HL-60 (cell line): ENCODE measurements around the gene GLT1D1.

Experiments used
- CTCF ChIP-seq: IDR thresholded peaks from one replicate; pipeline ENCODE4 v1.5.1; 2011; ENCODE audit warnings: low read length, control low read depth, inconsistent platforms; ENCODE audit not compliant: insufficient read depth
- GABPA ChIP-seq: IDR thresholded peaks from 2 replicates; pipeline ENCODE4 v1.6.1; 2012; ENCODE audit warnings: low read depth
- POLR2AphosphoS5 ChIP-seq: IDR thresholded peaks from 2 replicates; pipeline ENCODE4 v1.6.1; 2012; ENCODE audit warnings: low read depth
- REST ChIP-seq: IDR thresholded peaks from 2 replicates; pipeline ENCODE4 v1.6.1; 2012; ENCODE audit warnings: low read depth; ENCODE audit not compliant: insufficient replicate concordance

DNA sequence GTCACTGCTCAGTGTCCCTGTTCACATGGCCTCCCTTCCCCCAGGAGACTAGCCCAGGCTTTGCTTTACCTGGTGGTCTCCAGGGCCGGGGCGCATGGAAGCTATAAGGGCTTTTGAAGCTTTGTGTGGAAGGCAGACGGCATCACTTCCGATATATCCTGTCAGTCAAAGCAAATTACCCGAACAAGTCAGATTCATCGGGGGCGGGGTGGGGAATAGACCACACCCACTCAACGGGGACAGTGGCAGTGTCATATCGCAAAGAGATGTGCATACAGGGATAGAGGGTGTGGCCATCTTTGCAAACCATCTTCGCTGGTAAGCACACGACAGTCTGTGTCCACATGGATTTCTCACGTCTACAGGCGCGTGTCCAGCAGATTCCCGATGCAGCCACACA is 127.3 kb downstream of the GLT1D1 start:
- no peak for TF ChIP-seq CTCF
- TF ChIP-seq POLR2AphosphoS5 = no peak
- TF ChIP-seq REST = no peak
- TF ChIP-seq GABPA = no peak
